Stimulated activated CD8-positive, alpha-beta memory T cell treated with anti-CD3 and anti-CD28 coated beads, Interleukin-12 subunit alpha, Interleukin-12 subunit beta, amount 100 ng/mL, for 4 hours (primary cell): ENCODE data around the gene PHACTR4.
"Not testable (repeated sequence)": the region's sequence is repeated elsewhere in the genome, so short reads cannot be mapped to it uniquely, and the experiment has no call there.

Experiments used
- DNase-seq: peaks from one replicate; pipeline ENCODE4 v3.0.0-alpha.2; 2020; ENCODE audit warnings: low read depth

PHACTR4 gene

DNA sequence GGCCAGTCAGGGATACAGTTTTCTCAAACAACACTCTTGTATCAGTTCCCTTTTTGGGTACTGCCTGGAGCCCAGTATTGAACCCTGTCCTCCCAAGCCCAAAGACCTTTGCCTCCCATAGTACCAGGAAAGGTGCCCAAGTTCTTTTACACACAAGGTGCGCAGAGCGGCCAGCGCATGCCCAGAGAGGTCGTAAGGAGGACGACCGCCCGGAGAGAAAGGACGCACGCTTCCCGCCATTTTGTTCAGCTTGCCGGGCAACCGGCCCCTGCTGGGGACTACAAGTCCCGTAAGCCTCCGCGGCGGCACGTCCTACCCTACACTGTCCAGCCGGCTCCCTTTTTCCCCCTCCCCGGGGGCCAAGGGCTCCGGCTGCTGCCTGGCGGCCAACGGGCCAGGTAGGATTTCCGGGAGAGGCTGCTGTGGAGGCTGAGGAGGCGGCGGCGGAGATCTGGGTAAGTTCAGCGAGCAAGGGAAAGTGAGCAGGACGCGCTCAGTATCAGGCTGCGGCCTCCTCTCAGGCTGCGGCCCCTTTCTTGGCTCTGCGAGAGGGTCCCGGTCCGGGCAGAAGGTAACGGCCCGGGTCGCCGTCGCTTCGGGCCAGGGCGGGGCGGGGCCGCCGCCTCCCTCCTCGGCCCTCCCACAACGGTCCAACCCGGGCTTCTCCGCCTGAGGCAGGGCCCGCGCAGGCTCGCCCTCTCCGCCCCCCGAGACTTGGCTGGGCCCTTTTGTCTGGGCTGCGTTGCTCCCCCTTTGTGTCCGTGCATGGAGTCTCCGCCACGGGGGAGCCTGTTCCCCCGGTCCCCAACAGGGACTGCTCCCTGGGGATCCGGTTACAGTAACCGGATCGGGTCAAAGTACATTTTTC, at the start of gene PHACTR4:
TSS of gene PHACTR4 (plus strand) at position 370 of the 868 bp plus-strand sequence. CDS start 37,708 bp downstream, outside the sequence.
- peak; percentile 64 for DNase-seq

GRCh38 chr1:28322194-28322593, 47.3 kb upstream of the PHACTR4 start:
- DNase-seq: no peak

- no peak for DNase-seq
Measured at GRCh38 chr1:28323720-28324119, 45.8 kb upstream of the PHACTR4 start.

GRCh38 chr1:28326515-28326914, 43.0 kb upstream of the PHACTR4 start:
- DNase-seq: no peak

DNA sequence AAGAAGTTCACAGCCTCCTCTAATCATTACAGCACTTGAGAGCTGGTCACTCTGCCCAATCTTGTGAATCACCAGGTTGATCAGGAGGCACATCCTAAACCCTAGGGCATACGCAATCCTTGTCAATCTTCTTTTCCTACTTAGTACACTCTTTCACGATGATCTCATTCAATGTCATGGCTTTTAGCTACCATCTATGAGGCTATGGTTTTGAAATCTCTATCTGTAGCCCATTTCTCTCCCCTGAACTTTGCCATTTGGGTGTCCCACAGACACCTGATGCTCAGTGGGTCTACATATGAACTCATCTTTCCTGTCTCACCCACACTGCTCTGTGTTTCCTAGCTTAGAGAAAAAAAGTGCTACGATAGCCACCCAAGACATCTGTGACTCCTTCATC, 42.6 kb upstream of the PHACTR4 start:
- no peak for DNase-seq

GRCh38 chr1:28327431-28327830, 42.1 kb upstream of the PHACTR4 start:
- not testable (repeated sequence) for DNase-seq

DNA sequence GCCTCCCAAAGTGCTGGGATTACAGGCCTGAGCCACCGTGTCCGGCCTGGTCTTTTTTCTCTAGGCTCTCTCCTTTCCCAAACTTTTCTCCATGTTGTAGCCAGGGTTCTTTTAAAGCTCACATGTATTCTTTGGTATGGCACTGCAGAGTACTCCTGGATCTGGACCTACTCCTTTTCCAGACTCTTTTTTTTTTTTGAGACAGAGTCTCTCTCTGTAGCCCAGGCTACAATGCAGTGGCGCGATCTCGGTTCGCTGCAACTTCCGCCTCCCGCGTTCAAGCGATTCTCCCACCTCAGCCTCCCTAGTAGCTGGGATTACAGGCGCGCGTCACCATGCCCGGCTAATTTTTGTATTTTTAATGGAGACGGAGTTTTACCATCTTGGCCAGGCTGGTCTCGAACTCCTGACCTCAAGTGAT, 41.3 kb upstream of the PHACTR4 start:
- DNase-seq: no peak

DNA sequence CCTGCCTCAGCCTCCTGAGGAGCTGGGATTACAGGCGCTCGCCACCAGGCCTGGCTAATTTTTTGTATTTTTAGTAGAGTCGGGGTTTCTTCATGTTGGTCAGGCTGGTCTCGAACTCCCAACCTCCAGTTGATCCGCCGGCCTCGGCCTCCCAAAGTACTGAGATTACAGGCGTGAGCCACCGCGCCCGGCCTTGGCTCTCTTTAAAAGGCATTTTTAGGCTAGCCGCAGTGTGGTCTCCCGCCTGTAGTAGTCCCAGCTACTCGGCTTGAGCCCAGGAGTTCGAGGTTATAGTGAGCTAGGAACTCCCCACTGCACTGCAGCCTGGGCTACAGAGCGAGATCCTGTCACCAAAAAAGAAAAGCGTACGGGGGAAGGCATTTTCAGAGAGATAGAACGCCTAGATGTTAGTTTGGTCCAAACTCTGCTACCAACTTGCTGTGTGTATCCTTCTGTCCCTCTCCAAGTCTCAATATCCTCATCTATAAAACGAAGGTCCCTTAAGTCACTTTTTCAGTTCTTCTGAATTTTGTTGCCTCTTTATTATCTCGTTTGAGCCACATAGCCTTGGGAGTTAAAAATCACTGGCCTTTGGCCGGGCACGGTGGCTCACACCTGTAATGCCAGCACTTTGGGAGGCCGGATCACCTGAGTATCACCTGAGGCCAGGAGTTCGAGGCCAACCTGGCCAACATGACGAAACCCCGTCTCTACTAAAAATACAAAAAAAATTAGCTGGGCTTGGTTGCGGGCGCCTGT, 40.0 kb upstream of the PHACTR4 start:
- no peak for DNase-seq

- DNase-seq: no peak
Measured at GRCh38 chr1:28338897-28339296, 30.6 kb upstream of the PHACTR4 start.

GRCh38 chr1:28339551-28339950, 30.0 kb upstream of the PHACTR4 start:
- DNase-seq: no peak

GRCh38 chr1:28340221-28340974, 29.1 kb upstream of the PHACTR4 start:
- no peak for DNase-seq

GRCh38 chr1:28341591-28341990, 27.9 kb upstream of the PHACTR4 start:
- no peak for DNase-seq

DNA sequence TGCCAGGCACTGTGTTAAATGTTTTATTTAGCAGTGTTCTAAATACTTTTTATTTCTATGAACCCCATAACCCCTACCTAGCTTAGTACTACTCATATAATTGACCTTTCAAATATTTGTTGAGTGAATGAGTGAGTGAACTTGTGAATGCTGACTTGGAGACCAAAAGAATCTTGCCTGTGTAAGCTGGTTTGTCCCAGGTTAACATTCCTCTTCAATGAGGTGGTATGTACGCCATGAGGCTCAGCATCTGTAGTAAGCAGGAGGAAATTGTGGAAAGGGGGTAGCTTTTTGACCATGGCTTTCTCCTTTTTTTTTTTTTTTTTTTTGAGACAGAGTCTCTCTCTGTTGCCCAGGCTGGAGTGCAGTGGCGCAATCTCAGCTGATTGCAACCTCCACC, 26.1 kb upstream of the PHACTR4 start:
- no peak for DNase-seq

- DNase-seq: not testable (repeated sequence)
Measured at GRCh38 chr1:28353248-28353810, 16.2 kb upstream of the PHACTR4 start.

DNA sequence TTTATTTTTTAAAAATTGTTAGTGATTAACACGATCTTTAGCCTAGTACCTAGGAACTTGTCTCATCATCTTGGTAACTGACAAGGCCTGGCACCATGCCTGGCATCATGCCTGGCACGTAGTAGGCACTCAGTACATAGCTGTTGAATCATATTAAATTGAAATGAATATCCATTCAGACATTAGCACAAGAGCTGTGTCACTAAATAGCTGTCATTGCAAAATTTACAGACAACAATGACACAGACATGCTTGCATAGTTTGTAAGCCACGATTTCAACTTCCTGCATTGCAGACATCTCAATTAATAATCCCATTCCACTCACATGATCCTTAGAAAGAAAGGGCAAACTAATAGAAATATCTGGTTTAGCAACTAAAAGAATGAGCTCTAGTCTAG, 15.4 kb upstream of the PHACTR4 start:
- DNase-seq: no peak

GRCh38 chr1:28358716-28359115, 10.8 kb upstream of the PHACTR4 start:
- no peak for DNase-seq

- peak; percentile 49 for DNase-seq
Measured at GRCh38 chr1:28359592-28360239, 9.8 kb upstream of the PHACTR4 start.

DNA sequence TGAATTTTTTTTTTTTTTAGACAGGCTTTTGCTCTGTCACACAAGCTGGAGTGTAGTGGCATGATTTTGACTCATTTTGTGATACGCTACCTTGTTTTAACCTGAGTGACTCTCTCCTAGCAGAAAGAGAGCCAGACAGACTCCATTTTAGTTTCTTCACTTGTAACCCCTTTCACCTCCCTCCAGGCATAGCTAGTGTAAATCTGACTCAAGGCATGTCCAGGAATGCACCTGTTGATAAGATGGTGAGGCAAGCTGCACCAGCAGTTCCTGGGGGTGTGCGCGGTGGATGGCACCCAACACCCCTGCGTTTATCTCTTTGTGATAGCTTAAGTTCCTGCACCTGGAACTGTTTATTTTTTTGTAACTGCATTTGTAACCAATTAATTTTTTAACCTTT, 4.7 kb upstream of the PHACTR4 start:
- DNase-seq: no peak

GRCh38 chr1:28365864-28366263, 3.7 kb upstream of the PHACTR4 start:
- DNase-seq: no peak

GRCh38 chr1:28368608-28369007, 932 bp upstream of the PHACTR4 start:
- DNase-seq: not testable (repeated sequence)

DNA sequence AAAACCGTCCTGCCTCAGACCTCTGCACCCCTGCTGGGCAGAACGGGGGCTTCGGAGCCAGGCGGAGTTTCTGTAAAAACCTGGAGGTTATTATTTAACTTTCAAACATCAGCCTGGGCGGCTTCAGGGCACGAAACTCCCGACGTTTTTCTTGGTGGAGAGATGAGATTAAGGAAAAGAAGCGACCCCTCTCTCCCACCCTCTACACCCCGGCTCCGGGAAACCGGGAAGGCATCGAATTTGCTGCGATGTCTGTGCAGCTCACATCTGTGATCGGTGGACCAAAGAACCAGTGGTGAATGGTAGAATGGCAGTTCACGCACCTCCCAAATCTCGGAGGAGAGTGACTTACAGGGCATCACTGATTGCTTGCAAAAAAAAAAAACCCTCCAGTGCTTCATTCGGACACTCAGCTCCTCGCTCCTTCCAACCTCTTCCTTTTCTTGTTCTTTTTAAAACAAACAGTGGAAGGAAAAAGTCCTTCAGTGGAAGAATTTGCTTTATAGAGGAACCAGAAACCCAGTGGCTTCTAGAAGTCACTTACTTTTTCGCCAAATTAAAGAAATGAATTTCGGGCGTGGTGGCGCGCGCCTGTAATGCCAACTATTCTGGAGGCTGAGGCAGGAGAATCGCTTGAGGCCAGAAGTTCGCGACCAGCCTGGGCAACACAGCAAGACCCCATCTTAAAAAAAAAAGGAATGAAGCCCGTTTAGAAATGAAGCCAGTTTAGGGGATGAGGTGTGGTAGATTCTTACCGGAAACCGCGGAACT, 884 bp downstream of the PHACTR4 start:
- no peak for DNase-seq
